Sigmoid colon (tissue), 7 donors: Measurements from ENCODE around the gene SLC6A14. TPM values are rescaled to one million over a fixed set of nuclear protein-coding genes. Genes with fewer than 3 reads are reported as not detected.

Experiments used
- polyA plus RNA-seq, 3 donors: library from polyadenylated mRNA; stranded (reverse); fragments of 200-250 nt; gene quantifications; one replicate each; pipeline ENCODE4 v1.2.3, GENCODE V29; 2013
- small RNA-seq, 3 donors: library from RNA; depleted of rRNA; stranded (forward); fragments of <200 nt; gene quantifications; one replicate each; pipeline ENCODE3, GENCODE V24; 2016
- total RNA-seq, 4 donors: library from RNA; depleted of rRNA; stranded (reverse); fragments of >200 nt; gene quantifications; one replicate each; pipeline ENCODE4 v1.1.0, GENCODE V29; 2016
- donor health status: healthy with polysubstance abuse.
- donor health status: Bipolar disorder and iron deficiency.
- donor health status: healthy.

The SLC6A14 gene
- total and polyA plus RNA-seq, 7 donors: 7.5 TPM; not detected in 6

Small RNA genes lying within 50 kb of the gene (small RNA-seq; reads per million reads assigned to genes)
- 0 reads per million in 3 donors for gene RNU6-154P

Other genes starting within 250 kb of the SLC6A14 start
- not detected for gene CT83, start 26.4 kb downstream of the SLC6A14 start, total RNA-seq
- gene CT83, start 26.4 kb downstream of the SLC6A14 start, polyA plus RNA-seq: not detected